Transverse colon (tissue), 4 donors: ENCODE results near the gene JAG1. TPM values are rescaled to one million over a fixed set of nuclear protein-coding genes. Genes with fewer than 3 reads are reported as not detected.
A peak's percentile ranks its signal among the peaks of the same experiment; 100 is the strongest.
"Not testable (repeated sequence)": the region's sequence is repeated elsewhere in the genome, so short reads cannot be mapped to it uniquely, and the experiment has no call there.

Experiments used
- DNase-seq: peaks from one replicate; pipeline ENCODE4 v3.0.0-alpha.2; 2019
- H3K27ac ChIP-seq, 4 donors: fragments of 200-600 bp; sonication (generic); 2 replicates each; pipeline ENCODE4 v1.5.1; 2016 to 2018; ENCODE audit warnings: inconsistent platforms in 4 of 4
- H3K27me3 ChIP-seq: fragments of 200-600 bp; sonication (generic); 2 replicates; pipeline ENCODE4 v1.5.1; 2017; ENCODE audit warnings: inconsistent platforms
- H3K36me3 ChIP-seq, 4 donors: fragments of 200-600 bp; sonication (generic); 2 replicates each; pipeline ENCODE4 v1.5.1; 2017 to 2019; ENCODE audit warnings: inconsistent platforms in 4 of 4
- H3K4me1 ChIP-seq, 4 donors: fragments of 200-600 bp; sonication (generic); 2 replicates each; pipeline ENCODE4 v1.5.1; 2017 to 2020; ENCODE audit warnings: inconsistent platforms in 4 of 4
- H3K4me3 ChIP-seq, 4 donors: fragments of 200-600 bp; sonication (generic); 1 replicate in 1 of 4; 2 replicates in 3 of 4; pipeline versions ENCODE4 v1.5.1 to v1.6.1; 2017 to 2019; ENCODE audit warnings: inconsistent platforms in 4 of 4
- H3K9me3 ChIP-seq, 2 donors: fragments of 200-600 bp; sonication (generic); 2 replicates each; pipeline ENCODE4 v1.5.1; 2017 to 2019; ENCODE audit warnings: inconsistent platforms in 2 of 2
- CTCF ChIP-seq, 5 experiments: fragments of 200-600 bp in 3 of 5; fragments of 450-650 bp in 2 of 5; sonication (generic) in 3 of 5; IDR thresholded peaks; 1 replicate in 2 of 5; 2 replicates in 3 of 5; pipeline ENCODE4 v1.5.1; 2016 to 2017; ENCODE audit warnings: antibody characterized with exemption in 5 of 5, inconsistent platforms in 3 of 5, mild to moderate bottlenecking in 2 of 5, moderate library complexity in 1 of 5
- EP300 ChIP-seq: sonication (generic); formaldehyde crosslinking; IDR thresholded peaks from one replicate; pipeline ENCODE4 v1.6.1; 2017; ENCODE audit warnings: antibody characterized with exemption, low read depth
- POLR2A ChIP-seq: fragments of 450-650 bp; IDR thresholded peaks from one replicate; pipeline ENCODE4 v1.6.1; 2016; ENCODE audit warnings: antibody characterized with exemption, mild to moderate bottlenecking, moderate library complexity
- POLR2AphosphoS5 ChIP-seq, 3 donors: sonication (generic); formaldehyde crosslinking; IDR thresholded peaks; one replicate each; pipeline ENCODE4 v1.6.1; 2016; ENCODE audit warnings: antibody characterized with exemption in 3 of 3
- WGBS, 2 donors: methylation state at CpG; one replicate each; pipeline ENCODE4 v1.1.5; 2018; ENCODE audit warnings: low coverage in 1 of 2; 5-methylcytosine and 5-hydroxymethylcytosine counted together
- in situ Hi-C, 4 donors: fragments of 200-750 bp; cut with MboI; loops; one replicate each; pipeline versions ENCODE4 v1.15.0 to v1.15.1; 2017; ENCODE audit warnings: low sequenced_read_pairs in 3 of 4, low pct_ligation_motif_present in 1 of 4, low pct_unique_long_range_greater_than_20kb in 1 of 4
- intact Hi-C: fragments of 100-400 bp; cut with DNase I; formaldehyde crosslinking; loops from one replicate; pipeline ENCODE4 v1.15.1; 2023; ENCODE audit warnings: low total_unique reads
- total RNA-seq, 4 donors: library from RNA; depleted of rRNA; stranded (reverse); fragments of >200 nt; gene quantifications; one replicate each; pipeline ENCODE4 v1.1.0, GENCODE V29; 2016

The JAG1 gene
- total RNA-seq, 4 donors from 2014 or later = 75.0 to 117 (median 109) TPM

DNA sequence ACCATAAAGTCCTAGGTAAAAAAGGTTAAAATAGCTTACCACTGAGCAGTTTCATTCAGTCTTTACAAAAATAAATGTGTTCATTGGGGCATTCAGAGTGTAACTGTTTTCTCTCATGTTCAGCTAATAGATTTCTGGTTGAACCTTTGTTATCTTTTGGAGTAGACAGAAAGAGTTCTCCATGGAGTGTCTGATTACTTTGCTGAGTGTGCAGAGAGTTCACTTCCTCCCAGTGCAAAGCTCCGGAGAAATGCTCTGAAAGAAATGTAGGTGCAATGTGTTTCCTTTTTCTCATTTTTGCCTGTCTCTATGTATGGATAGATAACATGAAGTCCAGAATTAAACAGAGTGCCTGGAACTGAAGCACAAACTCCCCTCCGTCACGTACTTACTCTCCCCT, 52.6 kb downstream of the JAG1 start:
- TF ChIP-seq CTCF (IDR thresholded peaks at IDR 0.05) (no peak), EP300 (no peak), POLR2A (no peak), POLR2AphosphoS5 (IDR thresholded peaks at IDR 0.05) (no peak)
- peaks cover 0 to 15% (median 8%) of the 10 kb centered on the region in 4 donors for H3K4me1 ChIP-seq
- no peaks in the 10 kb centered on the region for H3K9me3 ChIP-seq
- no peaks in the 10 kb centered on the region for H3K36me3 ChIP-seq
- H3K27ac ChIP-seq = no peak overlapping the region
- in situ Hi-C loops = no loop called here
- 81 to 92% methylated on average over 3 of the region's 3 CpGs for WGBS, 2 donors
- DNase-seq = no peak
- H3K4me3 ChIP-seq = no peak overlapping the region
- intact Hi-C loops = no loop called here
- no peaks in the 10 kb centered on the region for H3K27me3 ChIP-seq

- TF ChIP-seq POLR2AphosphoS5 (IDR thresholded peaks at IDR 0.05) (no peak), CTCF (IDR thresholded peaks at IDR 0.05) (no peak), EP300 (no peak), POLR2A (no peak)
- DNase-seq = no peak
- 37 to 48% methylated on average over 3 of the region's 3 CpGs for WGBS, 2 donors
These were observed 54.4 kb downstream of the JAG1 start for GRCh38 chr20:10619427-10619826.

DNA sequence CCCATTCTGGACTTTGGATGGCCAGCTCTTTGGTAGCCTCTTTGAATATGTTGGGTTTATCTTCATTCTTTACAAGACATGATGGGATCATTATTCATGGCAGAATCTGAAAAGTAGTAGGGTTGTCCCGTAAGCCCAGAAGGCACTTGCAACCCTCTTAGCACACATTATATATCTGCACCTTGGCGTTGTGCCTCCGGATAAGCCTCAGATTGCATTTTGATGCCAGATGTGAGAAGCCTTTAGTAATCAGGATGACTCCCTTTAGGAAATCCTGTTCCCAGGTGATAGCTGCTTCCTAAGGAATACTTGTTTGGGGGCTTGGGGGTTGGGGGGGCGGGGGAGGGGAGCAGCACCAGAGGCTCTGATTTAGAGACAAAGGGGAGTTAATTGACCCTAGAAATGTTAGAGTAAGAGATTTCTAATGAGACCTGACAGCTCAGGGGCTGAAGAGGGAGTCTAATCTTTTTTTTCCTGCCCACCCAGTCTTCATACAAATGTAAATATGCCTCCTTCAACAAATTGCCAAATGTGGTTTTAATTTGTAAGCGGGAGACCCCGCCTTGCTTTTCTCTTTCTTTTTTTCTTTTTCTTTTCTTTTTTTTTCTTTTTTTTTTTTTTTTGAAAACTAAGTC, 55.1 kb downstream of the JAG1 start:
- Histone ChIP-seq H3K9me3 (no peaks in the 10 kb centered on the region), H3K27ac (no peak overlapping the region), H3K4me3 (no peak overlapping the region), H3K27me3 (no peaks in the 10 kb centered on the region), H3K36me3 (no peaks in the 10 kb centered on the region), H3K4me1 (peaks cover 0 to 15% (median 8%) of the 10 kb centered on the region in 4 donors)
- in situ Hi-C loops (no loop called here), intact Hi-C loops (no loop called here)
- no peak for DNase-seq
- TF ChIP-seq POLR2A (no peak), CTCF (IDR thresholded peaks at IDR 0.05) (no peak), EP300 (no peak), POLR2AphosphoS5 (IDR thresholded peaks at IDR 0.05) (no peak)
- 89 to 90% methylated on average over 3 to 6 of the region's 6 CpGs for WGBS, 2 donors

More at GRCh38 chr20:10619427-10619826, 54.4 kb downstream of the JAG1 start:
- Histone ChIP-seq H3K27ac (peak overlapping the region in 3 of 4 donors; percentile 5 to 32 (median 10)), H3K36me3 (no peaks in the 10 kb centered on the region), H3K27me3 (no peaks in the 10 kb centered on the region), H3K4me3 (no peak overlapping the region), H3K4me1 (peaks cover 0 to 15% (median 8%) of the 10 kb centered on the region in 4 donors), H3K9me3 (no peaks in the 10 kb centered on the region)
- intact Hi-C loops (no loop called here), in situ Hi-C loops (no loop called here)

- DNase-seq, H3K27me3 ChIP-seq, H3K27ac ChIP-seq, H3K36me3 ChIP-seq, intact Hi-C loops, H3K9me3 ChIP-seq, H3K4me3 ChIP-seq, in situ Hi-C loops: not testable (repeated sequence)
- peaks cover 0 to 15% (median 8%) of the 10 kb centered on the region in 4 donors for H3K4me1 ChIP-seq
- 100% methylated on average over 4 of the region's 4 CpGs; no CpG with 5 or more reads in 1 of the 2 donors for WGBS, 2 donors
These were observed 56.2 kb downstream of the JAG1 start for GRCh38 chr20:10617549-10618133.
